Spinal cord (tissue), 10 donors: ENCODE results near the gene CSGALNACT2. TPM values are rescaled to one million over a fixed set of nuclear protein-coding genes. Genes with fewer than 3 reads are reported as not detected.
A peak's percentile ranks its signal among the peaks of the same experiment; 100 is the strongest.

ENCODE experiments used
- DNase-seq, 6 donors: peaks; one replicate each; pipeline versions ENCODE4 v3.0.0 to v3.0.0-alpha.2; 2013 to 2015; ENCODE audit warnings: low spot score in 6 of 6, low read depth in 4 of 6
- H3K27ac ChIP-seq: one replicate; pipeline ENCODE4 v1.5.1; 2013; ENCODE audit warnings: low read depth, low read length, control low read depth
- H3K27me3 ChIP-seq: one replicate; pipeline ENCODE4 v1.6.1; 2013; ENCODE audit warnings: low read length; ENCODE audit not compliant: control insufficient read depth, insufficient read depth
- H3K36me3 ChIP-seq: one replicate; pipeline ENCODE4 v1.6.1; 2013; ENCODE audit warnings: low read length; ENCODE audit not compliant: control insufficient read depth, insufficient read depth
- H3K4me1 ChIP-seq: one replicate; pipeline ENCODE4 v1.6.1; 2013; ENCODE audit warnings: low read length; ENCODE audit not compliant: control insufficient read depth, insufficient read depth
- H3K4me3 ChIP-seq: one replicate; pipeline ENCODE4 v1.5.1; 2013; ENCODE audit warnings: low read depth, low read length, control low read depth
- H3K9me3 ChIP-seq: one replicate; pipeline ENCODE4 v1.6.1; 2013; ENCODE audit warnings: low read length; ENCODE audit not compliant: control insufficient read depth, insufficient read depth
- WGBS: methylation state at CpG from one replicate; pipeline ENCODE4 v1.1.5; 2013; ENCODE audit warnings: missing lambda C conversion rate; ENCODE audit not compliant: insufficient coverage; 5-methylcytosine and 5-hydroxymethylcytosine counted together
- polyA plus RNA-seq, 2 donors: library from polyadenylated mRNA; unstranded; fragments of 120-200 nt; gene quantifications; one replicate each; pipeline ENCODE4 v1.2.1, GENCODE V29; 2013; ENCODE audit not compliant: insufficient read length in 2 of 2
- total RNA-seq, 2 donors: library from RNA; depleted of rRNA in 1 of 2; stranded (reverse); fragments of 120-200 nt in 1 of 2; fragments of >200 nt in 1 of 2; gene quantifications; one replicate each; pipeline versions ENCODE4 v1.2.3 to v1.2.4, GENCODE V29; 2013 to 2014
- donor health status: healthy.

CSGALNACT2 gene
- total and polyA plus RNA-seq, 4 donors = 14.6 to 28.8 (median 19.3) TPM

DNA sequence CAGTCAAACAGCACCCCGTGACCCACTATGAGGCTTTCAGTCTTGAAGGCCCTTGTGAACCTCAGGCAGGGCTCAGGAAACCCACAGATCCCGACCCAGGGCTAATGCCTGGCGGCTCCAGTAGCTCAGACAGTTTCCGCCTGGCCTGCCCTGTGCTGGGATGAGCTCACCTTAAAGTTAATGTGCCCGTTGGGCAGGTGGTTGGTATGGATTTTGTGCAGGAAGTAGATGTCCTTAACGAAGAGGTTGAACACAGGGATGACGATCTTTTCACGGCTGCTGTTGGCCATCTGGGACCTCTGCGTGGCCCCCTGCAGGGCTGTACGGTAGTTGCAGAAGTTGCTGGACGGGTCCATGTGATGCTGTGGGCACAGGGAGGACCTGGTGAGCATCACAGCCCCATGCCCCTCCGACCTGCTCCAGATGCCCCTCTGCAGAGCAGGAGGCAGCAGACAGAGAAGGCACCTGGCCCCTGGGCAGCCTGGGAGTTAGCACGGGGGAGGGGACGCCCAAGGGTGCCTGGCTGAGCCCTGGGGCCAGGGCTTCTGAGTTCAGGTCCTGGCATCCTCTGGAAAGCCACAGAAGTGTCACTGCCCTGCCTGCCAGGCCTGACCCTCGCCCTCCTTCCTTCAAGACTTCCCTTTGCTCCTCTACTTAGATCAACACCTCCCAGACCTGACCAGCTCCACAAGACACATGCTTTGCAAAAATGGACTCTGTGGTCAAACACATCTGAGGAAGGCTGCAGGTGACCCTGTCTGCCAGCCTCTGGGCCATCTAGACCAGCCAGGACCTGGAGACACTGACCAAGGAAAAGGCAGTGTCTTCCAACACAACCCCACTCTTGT lies 59.8 kb downstream of the CSGALNACT2 start:
- H3K4me3 ChIP-seq = no peak overlapping the region
- no peaks in the 10 kb centered on the region for H3K27me3 ChIP-seq
- no peaks in the 10 kb centered on the region for H3K9me3 ChIP-seq
- DNase-seq = no peak
- H3K27ac ChIP-seq = no peak overlapping the region
- H3K4me1 ChIP-seq = peaks cover 19% of the 10 kb centered on the region
- 76% methylated on average over 15 of the region's 15 CpGs for WGBS
- peaks cover 66% of the 10 kb centered on the region for H3K36me3 ChIP-seq

DNA sequence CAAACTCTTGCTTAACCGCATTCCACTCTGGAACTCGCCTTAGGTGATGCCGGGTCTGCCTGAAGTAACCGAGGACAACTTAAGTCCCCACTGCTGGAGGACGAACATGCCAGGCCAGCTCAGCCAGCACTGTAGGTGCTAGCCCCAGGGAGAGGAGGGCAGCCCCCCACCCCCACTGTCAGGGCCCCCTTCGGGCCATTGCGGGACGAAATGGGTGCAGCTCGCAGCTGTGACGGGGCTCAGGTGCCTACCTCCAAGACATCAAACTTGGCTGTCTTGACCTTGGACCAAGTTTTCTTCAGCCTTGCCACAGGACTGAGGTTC lies 60.4 kb downstream of the CSGALNACT2 start:
- Histone ChIP-seq H3K9me3 (no peaks in the 10 kb centered on the region), H3K4me3 (no peak overlapping the region), H3K27me3 (no peaks in the 10 kb centered on the region), H3K27ac (no peak overlapping the region), H3K4me1 (peaks cover 19% of the 10 kb centered on the region), H3K36me3 (peaks cover 67% of the 10 kb centered on the region)
- no peak for DNase-seq
- 86% methylated on average over 10 of the region's 10 CpGs for WGBS

DNA sequence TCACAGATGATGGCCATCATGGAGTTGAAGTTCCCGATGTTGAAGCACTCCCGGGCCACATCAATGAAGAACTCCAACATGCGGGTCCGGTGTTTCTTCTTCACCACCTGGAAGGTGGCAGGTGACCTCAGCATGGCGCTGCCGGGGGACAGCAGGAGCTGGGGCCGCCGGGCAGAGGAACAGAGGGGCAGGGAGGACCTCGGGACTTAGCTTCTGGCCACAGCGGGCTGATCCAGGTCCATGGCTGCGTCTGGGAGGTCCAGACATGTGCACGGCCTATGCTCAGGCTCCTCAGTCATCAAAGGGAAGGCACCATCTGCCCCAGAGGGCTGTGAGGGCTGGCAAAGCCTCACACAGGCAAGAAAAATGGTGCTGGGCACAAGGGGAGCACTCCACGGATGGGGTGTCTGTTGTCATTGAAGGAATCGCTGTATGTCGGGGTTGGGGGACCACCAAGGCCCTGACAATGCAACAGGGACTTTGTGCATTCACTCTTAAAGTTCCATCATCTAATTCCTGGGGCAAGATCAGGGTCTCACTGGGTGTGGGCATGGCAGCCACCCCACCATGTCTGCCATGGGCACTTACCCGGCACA lies 60.9 kb downstream of the CSGALNACT2 start:
- Histone ChIP-seq H3K27me3 (no peaks in the 10 kb centered on the region), H3K27ac (no peak overlapping the region), H3K9me3 (no peaks in the 10 kb centered on the region), H3K4me1 (peaks cover 19% of the 10 kb centered on the region), H3K36me3 (peaks cover 62% of the 10 kb centered on the region), H3K4me3 (no peak overlapping the region)
- 94% methylated on average over 16 of the region's 16 CpGs for WGBS
- no peak for DNase-seq

DNA sequence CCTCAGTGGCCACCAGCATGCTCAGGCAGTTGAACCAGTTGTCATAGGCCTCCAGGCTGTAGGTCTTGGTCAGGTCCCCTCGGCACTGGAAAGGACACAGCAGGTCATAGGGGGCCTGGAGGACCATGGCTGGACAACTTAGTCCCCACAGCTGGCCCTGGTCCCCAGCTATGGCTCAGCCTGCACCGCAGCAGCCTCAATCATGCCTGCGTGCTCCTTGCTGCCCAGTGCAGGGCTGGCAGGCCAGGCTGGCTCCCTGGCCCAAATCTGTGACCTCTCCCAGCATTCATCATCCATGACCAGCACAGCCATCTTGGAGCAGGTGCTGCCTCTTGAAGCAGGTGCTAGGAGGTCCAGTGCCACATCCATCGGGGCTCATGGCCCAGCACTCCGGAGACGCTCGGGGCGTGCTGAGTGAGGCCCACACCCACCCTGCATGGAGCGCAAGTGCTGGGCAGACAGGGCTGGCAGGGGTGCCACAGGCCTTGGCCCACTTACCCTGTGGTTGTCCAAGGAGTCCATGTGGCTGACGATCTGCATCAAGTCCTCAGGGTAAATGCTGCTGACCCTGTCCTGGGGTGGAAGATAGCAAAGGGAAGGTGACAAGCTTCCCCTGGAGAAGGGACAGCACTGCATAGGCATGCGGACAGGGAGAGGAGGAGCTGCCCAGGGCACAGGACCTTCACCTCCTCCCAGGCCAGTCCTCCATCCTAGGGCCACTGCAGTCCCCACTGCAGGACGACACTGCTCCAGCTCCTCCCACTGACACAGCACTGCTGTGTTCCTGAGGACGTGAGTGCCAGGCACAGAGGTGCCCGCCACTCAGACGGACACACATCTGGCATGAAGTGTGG lies 61.7 kb downstream of the CSGALNACT2 start:
- H3K9me3 ChIP-seq = no peaks in the 10 kb centered on the region
- WGBS = 94% methylated on average over 14 of the region's 15 CpGs
- no peak for DNase-seq
- H3K36me3 ChIP-seq = peaks cover 57% of the 10 kb centered on the region
- H3K4me3 ChIP-seq = no peak overlapping the region
- H3K27ac ChIP-seq = no peak overlapping the region
- no peaks in the 10 kb centered on the region for H3K27me3 ChIP-seq
- H3K4me1 ChIP-seq = peaks cover 19% of the 10 kb centered on the region

DNA sequence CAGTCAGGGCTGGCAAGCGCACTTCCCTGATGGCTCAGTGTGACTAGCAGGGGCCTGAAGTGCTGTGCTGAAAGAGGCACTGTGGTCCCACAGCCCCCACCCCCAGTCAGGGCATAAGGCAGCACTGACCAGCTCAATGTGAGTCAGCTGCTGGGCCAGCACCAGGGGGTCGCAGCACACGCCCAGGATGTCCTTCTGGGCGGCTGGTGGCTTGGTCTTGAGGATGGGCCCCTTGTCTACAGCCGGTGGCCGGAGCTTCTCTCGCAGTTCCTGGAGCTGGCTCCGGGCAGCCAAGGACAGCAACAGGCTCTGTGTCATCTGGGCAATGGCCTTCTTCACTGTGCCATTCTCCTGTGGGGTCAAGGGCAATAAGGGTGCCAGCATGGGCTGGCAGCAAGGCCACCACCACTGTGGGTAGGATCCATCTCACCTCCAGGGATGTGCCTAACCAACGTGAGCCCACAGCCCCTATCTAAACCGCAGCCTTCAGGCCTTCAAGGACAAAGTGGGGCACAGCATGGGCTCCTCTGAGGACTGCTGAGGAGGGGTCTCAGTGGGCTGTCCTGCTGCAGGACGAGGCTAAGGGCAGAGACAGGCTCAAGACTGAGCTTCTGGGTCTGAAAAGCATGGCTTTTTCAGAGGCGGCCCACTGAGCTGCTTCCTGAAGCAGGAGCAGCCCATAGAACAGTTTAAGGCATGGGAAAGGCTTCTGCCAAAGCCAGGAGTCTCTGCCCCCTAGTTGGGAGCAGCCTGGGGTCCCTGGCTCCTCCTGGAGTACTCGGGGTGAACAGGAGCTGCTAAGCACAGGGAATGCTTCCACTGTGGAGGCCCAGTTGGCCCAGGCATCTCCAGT lies 62.5 kb downstream of the CSGALNACT2 start:
- WGBS = 89% methylated on average over 13 of the region's 13 CpGs
- Histone ChIP-seq H3K4me3 (no peak overlapping the region), H3K27ac (no peak overlapping the region), H3K27me3 (no peaks in the 10 kb centered on the region), H3K9me3 (no peaks in the 10 kb centered on the region), H3K36me3 (peaks cover 55% of the 10 kb centered on the region), H3K4me1 (peaks cover 25% of the 10 kb centered on the region)
- DNase-seq = no peak

DNA sequence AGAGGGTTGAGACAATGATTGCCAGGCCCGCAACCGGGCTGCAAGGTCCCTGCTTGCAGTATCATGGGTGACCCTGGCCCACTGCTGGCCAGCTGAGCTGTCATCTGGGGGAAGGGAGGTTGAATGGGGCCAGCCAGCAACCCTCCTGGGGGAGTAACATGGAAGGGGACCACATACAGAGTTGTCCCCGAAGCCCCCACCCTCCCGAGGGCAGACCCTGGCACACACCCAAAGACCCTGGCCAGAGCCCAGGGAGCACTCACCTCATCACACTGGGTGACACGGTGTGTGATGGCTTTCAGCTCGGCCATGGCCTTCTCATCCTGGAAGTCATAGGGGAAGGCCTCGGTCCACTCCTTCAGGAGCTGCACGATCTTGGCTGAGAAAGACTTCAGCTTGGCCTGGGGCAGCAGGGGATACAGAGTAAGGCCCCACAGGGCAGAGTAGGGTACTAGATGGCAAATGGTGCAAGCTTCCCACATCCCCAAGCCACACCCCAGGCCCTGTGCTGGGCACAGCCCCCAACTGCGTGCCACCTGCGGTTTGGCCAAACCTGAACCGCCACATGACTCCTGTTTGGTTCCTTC lies 63.4 kb downstream of the CSGALNACT2 start:
- Histone ChIP-seq H3K27ac (no peak overlapping the region), H3K4me3 (no peak overlapping the region), H3K27me3 (no peaks in the 10 kb centered on the region), H3K36me3 (peaks cover 51% of the 10 kb centered on the region), H3K9me3 (no peaks in the 10 kb centered on the region), H3K4me1 (peaks cover 25% of the 10 kb centered on the region)
- 90% methylated on average over 9 of the region's 11 CpGs for WGBS
- no peak for DNase-seq

DNA sequence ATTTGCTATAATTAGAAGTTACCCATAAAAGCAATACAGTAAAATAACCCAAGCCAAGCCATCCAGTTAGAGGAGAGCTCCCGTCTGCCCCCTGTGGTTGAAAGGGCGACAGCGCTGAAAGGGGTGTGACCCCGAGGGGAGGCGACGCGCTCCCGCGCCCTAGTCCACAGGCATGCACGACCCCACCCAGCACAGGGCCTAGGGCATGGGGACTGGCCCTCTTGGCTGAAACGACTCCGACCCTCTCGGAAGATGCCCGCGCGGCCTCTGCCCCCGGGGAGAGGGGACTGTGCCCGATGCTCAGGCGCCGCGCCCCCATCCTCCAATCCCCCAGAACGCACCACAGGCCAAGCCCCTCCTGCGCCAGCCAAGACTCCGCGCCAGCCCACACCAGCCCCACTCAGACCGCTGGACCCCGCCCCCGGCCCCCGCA lies 64.0 kb downstream of the CSGALNACT2 start:
- Histone ChIP-seq H3K4me3 (peak overlapping the region; percentile 32), H3K27me3 (no peaks in the 10 kb centered on the region), H3K27ac (no peak overlapping the region), H3K9me3 (no peaks in the 10 kb centered on the region), H3K4me1 (peaks cover 25% of the 10 kb centered on the region), H3K36me3 (peaks cover 45% of the 10 kb centered on the region)
- WGBS = 4% methylated on average over 27 of the region's 29 CpGs
- peak in 2 of 6 donors; percentile 55 to 57 for DNase-seq

DNA sequence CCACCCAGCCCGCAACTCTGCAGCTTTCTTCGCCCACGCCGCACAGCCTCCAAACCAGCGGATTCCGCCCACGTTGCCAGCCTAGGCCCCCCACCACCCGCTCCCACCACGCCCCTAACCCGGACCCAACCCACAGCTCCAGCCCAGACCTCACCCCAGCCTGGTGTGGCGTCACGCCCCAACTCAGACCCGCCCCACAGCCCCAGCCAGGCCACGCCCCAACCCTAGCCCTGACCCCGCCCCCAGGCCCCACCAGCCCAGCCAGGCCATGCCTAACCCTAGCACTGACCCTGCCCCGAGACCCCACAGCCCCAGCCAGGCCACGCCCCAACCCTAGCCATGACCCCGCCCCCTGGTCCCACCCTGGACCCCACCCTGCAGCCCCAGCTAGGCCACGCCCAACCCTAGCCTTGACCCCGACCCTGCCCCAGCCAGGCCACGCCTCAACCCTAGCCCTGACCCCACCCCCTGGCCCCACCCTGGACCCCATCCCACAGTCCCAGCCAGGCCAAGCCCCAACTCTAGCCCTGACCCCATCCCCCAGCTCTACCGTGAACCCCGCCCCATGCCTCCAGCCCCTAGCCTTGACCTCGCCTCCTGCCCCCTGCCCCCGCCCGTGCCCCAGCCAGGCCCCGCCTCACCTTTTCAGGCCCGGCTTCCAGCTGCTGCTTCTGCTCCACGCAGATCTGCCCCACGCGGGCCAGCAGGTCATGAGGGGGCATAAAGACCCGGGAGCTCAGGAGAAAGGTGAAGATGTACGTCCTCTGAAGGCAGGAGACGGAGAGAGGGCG lies 64.6 kb downstream of the CSGALNACT2 start:
- Histone ChIP-seq H3K27me3 (no peaks in the 10 kb centered on the region), H3K9me3 (no peaks in the 10 kb centered on the region), H3K36me3 (peaks cover 39% of the 10 kb centered on the region), H3K4me1 (peaks cover 25% of the 10 kb centered on the region), H3K4me3 (peak overlapping the region; percentile 32), H3K27ac (no peak overlapping the region)
- DNase-seq = no peak
- 17% methylated on average over 27 of the region's 35 CpGs for WGBS
